ENCODE results near the gene TUBD1. TPM values are rescaled to one million over a fixed set of nuclear protein-coding genes. Genes with fewer than 3 reads are reported as not detected.

TUBD1 gene
- total and polyA plus RNA-seq, 2 of the 13 experiments (the other 11 are each of a cell fraction or from before 2014, with no cell fraction given), result 18.2 to 25.9 TPM

DNA sequence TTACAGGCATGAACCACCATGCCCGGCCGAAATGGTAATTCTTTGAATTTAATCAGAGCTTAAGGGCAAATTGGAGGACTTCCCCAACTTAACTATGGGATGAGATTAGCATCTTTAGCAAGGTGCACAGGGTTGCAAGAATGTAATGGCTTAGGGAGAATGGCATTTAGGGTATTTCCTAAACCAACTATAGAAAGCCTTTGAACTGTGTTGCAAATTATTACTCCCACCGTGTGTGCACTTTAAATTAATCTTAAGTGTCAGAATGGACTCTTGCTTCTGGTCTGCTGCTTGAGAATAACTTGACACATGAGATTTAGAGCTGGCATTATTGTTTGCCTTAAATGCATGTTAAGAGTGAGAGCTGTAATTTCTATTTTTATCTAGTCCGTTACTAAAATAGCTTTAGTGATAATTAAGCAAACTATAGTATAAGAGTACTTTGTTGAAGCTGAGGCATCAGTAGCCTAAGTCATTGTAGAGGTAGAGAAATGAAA lies 59.8 kb downstream of the TUBD1 start (continued):
- TF ChIP-seq, protein P1, sequence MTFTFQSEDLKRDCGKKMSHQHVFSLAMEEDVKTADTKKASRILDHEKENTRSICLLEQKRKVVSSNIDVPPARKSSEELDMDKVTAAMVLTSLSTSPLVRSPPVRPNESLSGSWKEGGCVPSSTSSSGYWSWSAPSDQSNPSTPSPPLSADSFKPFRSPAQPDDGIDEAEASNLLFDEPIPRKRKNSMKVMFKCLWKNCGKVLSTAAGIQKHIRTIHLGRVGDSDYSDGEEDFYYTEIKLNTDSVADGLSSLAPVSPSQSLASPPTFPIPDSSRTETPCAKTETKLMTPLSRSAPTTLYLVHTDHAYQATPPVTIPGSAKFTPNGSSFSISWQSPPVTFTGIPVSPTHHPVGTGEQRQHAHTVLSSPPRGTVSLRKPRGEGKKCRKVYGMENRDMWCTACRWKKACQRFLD (CRISPR knock-in tag; IDR thresholded peaks at IDR 0.05; ENCODE audit: borderline replicate concordance), result no peak
- TF ChIP-seq GABPB1 (CRISPR knock-in tag; IDR thresholded peaks at IDR 0.05) (no peak), CERS6 (CRISPR knock-in tag; IDR thresholded peaks at IDR 0.05) (no peak), ARNT (IDR thresholded peaks at IDR 0.05) (no peak), SRSF4 (IDR thresholded peaks at IDR 0.05; ENCODE audit: low read depth, low read length, poor library complexity, severe bottlenecking) (no peak), ZNF598 (CRISPR knock-in tag; IDR thresholded peaks at IDR 0.05; ENCODE audit: borderline replicate concordance) (no peak), ELF4 (CRISPR knock-in tag; IDR thresholded peaks at IDR 0.05; ENCODE audit: borderline replicate concordance) (no peak), MED1 (CRISPR knock-in tag; IDR thresholded peaks at IDR 0.05) (peak; percentile 76), PLSCR1 (CRISPR knock-in tag; IDR thresholded peaks at IDR 0.05; ENCODE audit: borderline replicate concordance) (no peak), HDAC2 (CRISPR knock-in tag; IDR thresholded peaks at IDR 0.05) (peak; percentile 37; the same call in 1 of the 2 replicates), CEBPG (CRISPR knock-in tag; IDR thresholded peaks at IDR 0.05) (peak; percentile 48; the same call in 1 of the 2 replicates), RCOR2 (CRISPR knock-in tag; IDR thresholded peaks at IDR 0.05) (no peak)
- TF ChIP-seq, protein P2, sequence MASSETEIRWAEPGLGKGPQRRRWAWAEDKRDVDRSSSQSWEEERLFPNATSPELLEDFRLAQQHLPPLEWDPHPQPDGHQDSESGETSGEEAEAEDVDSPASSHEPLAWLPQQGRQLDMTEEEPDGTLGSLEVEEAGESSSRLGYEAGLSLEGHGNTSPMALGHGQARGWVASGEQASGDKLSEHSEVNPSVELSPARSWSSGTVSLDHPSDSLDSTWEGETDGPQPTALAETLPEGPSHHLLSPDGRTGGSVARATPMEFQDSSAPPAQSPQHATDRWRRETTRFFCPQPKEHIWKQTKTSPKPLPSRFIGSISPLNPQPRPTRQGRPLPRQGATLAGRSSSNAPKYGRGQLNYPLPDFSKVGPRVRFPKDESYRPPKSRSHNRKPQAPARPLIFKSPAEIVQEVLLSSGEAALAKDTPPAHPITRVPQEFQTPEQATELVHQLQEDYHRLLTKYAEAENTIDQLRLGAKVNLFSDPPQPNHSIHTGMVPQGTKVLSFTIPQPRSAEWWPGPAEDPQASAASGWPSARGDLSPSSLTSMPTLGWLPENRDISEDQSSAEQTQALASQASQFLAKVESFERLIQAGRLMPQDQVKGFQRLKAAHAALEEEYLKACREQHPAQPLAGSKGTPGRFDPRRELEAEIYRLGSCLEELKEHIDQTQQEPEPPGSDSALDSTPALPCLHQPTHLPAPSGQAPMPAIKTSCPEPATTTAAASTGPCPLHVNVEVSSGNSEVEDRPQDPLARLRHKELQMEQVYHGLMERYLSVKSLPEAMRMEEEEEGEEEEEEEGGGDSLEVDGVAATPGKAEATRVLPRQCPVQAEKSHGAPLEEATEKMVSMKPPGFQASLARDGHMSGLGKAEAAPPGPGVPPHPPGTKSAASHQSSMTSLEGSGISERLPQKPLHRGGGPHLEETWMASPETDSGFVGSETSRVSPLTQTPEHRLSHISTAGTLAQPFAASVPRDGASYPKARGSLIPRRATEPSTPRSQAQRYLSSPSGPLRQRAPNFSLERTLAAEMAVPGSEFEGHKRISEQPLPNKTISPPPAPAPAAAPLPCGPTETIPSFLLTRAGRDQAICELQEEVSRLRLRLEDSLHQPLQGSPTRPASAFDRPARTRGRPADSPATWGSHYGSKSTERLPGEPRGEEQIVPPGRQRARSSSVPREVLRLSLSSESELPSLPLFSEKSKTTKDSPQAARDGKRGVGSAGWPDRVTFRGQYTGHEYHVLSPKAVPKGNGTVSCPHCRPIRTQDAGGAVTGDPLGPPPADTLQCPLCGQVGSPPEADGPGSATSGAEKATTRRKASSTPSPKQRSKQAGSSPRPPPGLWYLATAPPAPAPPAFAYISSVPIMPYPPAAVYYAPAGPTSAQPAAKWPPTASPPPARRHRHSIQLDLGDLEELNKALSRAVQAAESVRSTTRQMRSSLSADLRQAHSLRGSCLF (CRISPR knock-in tag; IDR thresholded peaks at IDR 0.05; ENCODE audit: borderline replicate concordance), result no peak
- TF ChIP-seq, protein P3, sequence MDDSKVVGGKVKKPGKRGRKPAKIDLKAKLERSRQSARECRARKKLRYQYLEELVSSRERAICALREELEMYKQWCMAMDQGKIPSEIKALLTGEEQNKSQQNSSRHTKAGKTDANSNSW (CRISPR knock-in tag; IDR thresholded peaks at IDR 0.05; ENCODE audit: borderline replicate concordance), result no peak
- TF ChIP-seq, protein P4, sequence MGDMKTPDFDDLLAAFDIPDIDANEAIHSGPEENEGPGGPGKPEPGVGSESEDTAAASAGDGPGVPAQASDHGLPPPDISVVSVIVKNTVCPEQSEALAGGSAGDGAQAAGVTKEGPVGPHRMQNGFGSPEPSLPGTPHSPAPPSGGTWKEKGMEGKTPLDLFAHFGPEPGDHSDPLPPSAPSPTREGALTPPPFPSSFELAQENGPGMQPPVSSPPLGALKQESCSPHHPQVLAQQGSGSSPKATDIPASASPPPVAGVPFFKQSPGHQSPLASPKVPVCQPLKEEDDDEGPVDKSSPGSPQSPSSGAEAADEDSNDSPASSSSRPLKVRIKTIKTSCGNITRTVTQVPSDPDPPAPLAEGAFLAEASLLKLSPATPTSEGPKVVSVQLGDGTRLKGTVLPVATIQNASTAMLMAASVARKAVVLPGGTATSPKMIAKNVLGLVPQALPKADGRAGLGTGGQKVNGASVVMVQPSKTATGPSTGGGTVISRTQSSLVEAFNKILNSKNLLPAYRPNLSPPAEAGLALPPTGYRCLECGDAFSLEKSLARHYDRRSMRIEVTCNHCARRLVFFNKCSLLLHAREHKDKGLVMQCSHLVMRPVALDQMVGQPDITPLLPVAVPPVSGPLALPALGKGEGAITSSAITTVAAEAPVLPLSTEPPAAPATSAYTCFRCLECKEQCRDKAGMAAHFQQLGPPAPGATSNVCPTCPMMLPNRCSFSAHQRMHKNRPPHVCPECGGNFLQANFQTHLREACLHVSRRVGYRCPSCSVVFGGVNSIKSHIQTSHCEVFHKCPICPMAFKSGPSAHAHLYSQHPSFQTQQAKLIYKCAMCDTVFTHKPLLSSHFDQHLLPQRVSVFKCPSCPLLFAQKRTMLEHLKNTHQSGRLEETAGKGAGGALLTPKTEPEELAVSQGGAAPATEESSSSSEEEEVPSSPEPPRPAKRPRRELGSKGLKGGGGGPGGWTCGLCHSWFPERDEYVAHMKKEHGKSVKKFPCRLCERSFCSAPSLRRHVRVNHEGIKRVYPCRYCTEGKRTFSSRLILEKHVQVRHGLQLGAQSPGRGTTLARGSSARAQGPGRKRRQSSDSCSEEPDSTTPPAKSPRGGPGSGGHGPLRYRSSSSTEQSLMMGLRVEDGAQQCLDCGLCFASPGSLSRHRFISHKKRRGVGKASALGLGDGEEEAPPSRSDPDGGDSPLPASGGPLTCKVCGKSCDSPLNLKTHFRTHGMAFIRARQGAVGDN (CRISPR knock-in tag; IDR thresholded peaks at IDR 0.05), result 0 out of 2 replicates have a peak, but pooled peaks have one; percentile 0
- TF ChIP-seq, protein P5, sequence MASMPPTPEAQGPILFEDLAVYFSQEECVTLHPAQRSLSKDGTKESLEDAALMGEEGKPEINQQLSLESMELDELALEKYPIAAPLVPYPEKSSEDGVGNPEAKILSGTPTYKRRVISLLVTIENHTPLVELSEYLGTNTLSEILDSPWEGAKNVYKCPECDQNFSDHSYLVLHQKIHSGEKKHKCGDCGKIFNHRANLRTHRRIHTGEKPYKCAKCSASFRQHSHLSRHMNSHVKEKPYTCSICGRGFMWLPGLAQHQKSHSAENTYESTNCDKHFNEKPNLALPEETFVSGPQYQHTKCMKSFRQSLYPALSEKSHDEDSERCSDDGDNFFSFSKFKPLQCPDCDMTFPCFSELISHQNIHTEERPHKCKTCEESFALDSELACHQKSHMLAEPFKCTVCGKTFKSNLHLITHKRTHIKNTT (CRISPR knock-in tag; IDR thresholded peaks at IDR 0.05), result no peak
